DMS53 treated with DMSO at 0.1 percent for 48 hours (cell line): ENCODE measurements around the gene DNASE2.
A peak's percentile ranks its signal among the peaks of the same experiment; 100 is the strongest.
"Not testable (repeated sequence)": the region's sequence is repeated elsewhere in the genome, so short reads cannot be mapped to it uniquely, and the experiment has no call there.

Source experiments
- DNase-seq: peaks from one replicate; lab custom pipeline; 2025; ENCODE audit not compliant: unreplicated experiment; lab: John Stamatoyannopoulos, UW

DNASE2 gene

DNA sequence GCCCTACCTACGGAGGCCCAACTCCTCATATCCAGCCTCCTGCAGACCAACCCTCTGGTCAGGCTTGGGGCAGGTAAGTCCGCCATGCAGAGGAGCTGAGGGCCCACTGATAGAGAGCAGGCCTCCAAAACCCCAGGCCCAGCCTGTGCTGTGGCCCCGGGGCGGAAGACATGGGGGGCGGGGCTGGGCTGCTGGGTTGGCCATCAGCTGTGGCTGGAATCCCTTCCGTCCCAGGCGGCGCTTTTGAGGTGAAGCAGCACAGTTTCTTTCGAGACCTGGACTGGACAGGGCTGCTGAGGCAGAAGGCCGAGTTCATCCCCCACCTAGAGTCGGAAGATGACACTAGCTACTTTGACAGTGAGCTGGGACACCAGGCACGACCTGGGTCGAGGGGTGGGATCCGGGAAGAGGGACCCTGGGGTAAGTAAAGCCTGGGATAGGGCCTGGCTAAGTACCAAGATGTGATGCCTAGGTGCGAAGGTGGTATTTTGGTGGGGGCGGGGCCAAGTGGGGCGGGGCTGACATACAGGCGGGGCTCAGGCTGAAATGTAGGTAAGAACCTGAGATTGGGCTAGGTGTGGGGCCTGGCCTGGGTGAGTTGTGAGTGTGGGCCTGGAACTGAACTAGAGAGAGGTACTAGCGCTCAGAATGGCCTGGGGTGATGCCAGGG, 15.4 kb downstream of the DNASE2 start:
- DNase-seq = no peak

DNA sequence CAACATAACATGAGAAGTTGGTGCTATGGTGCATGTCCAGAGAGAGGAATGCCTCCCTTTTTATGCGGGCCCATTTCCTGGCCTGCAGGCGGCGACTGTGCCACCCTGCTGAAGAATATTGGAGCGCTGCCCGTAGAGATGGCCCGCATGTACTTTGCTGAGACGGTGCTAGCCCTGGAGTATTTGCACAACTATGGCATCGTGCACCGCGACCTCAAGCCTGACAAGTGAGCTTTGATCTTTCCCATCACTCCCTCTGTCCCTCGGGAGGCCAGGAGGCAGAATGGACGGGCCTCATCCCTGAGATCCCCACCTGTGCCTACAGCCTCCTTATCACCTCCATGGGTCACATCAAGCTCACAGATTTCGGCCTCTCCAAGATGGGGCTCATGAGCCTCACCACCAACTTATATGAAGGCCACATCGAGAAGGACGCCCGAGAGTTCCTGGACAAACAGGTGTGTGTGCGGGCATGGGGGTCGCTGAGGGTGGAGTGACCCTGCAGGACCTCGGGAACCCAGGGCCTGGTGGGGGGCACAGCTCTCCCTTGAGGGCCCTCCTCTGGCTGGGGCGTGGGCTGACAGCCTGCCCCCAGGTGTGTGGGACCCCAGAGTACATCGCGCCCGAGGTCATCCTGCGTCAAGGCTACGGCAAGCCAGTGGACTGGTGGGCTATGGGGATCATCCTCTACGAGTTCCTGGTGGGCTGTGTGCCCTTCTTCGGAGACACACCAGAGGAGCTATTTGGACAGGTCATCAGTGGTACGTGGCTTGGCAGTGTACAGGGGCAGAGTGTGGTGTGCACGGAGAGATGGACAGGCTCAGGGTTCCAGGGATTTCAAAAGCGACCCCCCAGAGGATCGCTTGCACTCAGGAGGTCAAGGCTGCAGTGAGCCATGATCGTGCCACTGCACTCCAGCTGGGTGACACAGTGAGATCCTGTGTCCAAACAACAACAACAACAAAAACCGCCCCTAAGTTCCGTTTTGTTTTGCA, 16.2 kb downstream of the DNASE2 start:
- DNase-seq = no peak

DNA sequence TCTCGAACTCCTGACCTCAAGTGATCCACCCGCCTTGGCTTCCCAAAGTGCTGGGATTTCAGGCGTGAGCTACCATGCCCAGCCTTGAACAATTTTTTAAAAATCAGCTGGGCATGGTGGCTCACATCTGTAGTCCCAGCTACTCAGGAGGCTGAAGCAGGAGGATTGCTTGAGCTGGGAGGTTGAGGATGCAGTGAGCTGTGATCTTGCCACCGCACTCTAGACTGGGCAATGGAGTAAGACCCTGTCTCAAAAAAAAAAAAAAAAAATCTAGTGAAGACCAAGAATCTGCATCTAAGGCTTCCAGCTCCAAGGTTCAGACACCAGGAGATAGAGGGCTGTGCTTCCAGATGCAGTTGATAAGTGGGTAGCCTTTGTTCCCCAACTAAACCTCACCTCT, 17.1 kb downstream of the DNASE2 start:
- DNase-seq = no peak

DNA sequence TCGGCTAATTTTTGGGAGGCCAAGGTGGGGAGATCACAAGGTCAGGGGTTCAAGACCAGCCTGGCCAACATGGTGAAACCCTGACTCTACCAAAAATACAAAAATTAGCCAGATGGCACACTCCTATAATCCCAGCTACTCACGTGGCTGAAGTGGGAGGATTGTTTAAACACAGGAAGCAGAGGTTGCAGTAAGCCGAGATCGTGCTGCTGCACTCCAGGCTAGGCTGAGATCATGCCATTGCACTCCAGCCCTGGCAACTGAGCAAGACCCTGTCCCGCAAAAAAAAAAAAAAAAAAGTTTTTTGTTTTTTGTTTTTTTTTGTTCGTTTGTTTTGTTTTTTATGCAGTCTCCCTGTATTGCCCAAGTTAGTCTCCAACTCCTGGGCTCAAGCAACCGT, 21.7 kb downstream of the DNASE2 start:
- DNase-seq = no peak

DNA sequence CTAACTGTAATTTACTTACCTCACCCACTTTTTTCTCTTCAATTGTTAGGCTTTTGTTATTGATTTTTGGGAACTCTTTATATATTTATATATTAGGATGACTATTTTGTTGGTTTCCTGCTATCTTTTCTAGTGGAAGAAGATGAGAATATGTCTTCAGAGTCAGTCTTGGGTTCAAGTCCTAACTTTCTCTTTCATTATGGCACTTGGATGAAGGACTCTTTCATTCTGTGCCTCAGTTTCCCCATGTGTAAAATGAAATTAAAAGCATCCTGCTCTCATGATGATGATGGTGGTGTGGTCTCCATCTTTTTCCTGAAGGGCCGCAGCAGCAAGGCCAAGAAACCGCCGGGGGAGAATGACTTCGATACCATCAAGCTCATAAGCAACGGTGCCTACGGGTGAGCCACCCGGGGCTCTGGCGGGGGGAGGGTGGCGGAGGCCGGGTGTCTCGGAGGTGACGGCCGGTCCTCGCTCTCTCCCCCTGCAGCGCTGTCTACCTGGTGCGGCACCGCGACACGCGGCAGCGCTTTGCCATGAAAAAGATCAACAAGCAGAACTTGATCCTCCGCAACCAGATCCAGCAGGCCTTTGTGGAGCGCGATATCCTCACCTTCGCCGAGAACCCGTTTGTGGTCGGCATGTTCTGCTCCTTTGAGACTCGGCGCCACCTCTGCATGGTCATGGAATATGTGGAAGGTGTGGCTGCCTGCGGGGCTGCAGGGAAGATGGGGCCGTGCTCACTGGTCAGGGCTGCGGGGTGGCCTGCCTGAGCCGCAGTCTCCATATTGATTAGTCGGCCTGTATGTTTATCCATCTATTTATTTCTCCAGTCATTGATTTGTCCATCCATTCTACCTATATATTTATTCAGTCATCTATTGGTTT, 23.0 kb downstream of the DNASE2 start:
- no peak for DNase-seq

DNA sequence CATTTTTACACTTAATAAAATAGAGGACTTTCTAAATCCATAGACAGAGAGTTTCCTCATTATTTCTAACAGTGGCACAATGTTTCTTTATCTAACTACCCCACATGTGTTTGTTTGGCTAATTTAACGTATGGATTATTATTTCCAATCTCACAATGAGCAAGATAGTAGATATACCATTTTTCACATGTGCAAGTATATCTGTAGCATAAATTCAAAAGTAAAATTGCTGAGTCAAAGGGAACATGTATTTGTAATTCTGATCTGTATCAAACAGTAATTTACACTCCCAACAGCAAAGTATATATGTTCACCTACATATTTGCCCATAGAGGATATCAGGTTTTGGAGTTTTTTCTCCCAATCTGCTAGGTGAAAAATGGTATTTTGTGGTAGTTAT, 24.6 kb downstream of the DNASE2 start:
- DNase-seq = no peak

DNA sequence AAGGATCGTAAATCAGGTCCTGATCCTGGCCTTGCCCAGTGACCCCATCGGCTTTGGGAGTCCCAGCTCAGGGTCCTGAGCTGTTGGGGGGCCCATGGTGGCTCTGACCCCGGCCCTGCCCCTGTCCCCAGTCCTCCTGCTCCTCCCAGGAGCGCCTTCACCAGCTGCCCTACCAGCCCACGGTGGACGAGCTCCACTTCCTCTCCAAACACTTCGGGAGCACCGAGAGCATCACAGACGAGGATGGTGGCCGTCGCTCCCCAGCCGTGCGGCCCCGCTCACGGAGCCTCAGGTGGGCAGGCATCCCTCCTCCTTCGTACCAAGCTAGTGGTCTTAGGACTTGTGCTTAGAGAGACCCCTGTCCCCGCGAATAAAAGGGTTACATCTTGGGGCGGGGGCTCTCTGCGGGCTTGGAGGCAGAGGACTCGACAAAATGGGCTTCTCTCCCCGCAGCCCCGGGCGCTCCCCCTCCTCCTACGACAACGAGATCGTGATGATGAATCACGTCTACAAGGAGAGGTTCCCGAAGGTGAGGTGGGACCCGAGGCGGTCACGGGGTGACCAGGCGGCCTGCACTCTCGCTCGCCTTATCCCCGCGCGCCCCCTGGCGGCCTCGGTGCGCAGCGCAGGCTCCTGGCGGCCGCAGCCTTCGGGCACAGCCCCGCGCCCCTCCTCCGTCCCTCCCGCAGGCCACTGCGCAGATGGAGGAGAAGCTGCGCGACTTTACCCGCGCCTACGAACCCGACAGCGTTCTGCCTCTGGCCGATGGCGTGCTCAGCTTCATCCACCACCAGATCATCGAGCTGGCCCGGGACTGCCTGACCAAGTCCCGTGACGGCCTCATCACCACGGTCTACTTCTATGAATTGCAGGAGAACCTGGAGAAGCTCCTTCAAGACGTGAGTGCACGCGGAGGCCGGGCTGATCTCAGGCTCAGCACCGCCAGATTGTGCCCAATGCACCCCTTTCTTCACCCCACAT, 33.8 kb downstream of the DNASE2 start:
- DNase-seq = peak; percentile 33

DNA sequence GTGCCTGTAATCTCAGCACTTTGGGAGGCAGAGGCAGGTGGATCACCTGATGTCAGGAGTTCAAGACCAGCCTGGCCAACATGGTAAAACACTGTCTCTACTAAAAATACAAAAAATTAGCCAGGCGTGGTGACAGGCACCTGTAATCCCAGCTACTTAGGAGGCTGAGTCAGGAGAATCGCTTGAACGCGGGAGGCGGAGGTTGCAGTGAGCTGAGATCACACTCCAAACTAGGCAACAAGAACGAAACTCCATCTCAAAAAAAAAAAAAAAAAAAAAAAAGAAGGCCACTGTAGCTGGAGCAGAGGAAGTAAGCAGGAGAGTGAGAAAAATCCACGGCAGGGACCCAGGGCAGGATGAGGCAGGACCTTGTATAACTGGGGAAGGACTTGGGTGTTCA, 34.6 kb downstream of the DNASE2 start:
- not testable (repeated sequence) for DNase-seq

DNA sequence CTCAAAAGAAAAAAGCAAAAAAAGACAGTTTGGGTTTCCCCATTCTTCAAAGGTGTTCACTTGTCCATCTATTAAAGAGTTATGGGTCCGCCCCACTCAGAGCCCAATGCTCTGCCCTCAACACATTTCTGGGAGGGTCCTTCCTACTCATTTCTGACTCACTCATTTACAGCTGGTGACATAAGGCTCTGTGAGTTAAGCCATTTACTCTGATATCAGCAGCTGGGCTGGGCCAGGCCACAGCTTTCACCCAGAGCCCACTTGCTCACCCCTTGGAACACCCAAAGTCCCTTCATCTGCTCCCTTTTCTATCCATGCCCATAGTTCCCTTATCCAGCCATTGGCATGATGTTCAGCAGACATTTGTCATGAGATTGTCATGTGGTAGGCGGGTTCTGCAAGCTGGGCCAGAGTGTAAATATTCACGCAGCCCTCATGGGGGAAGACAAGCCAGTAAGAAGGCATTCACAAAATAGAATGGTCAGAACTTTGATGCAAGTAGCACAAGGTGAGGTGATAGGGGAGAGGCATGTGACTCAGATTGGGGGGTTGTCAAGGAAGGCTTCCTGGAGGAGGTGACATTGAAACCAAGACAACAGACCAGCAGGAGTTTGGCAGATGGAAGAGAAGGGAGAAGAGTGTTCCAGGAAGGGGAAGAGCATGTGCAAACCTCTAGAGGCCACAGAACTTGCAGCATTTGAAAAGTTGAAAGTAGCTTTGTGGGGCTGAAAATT, 37.1 kb downstream of the DNASE2 start:
- no peak for DNase-seq

DNA sequence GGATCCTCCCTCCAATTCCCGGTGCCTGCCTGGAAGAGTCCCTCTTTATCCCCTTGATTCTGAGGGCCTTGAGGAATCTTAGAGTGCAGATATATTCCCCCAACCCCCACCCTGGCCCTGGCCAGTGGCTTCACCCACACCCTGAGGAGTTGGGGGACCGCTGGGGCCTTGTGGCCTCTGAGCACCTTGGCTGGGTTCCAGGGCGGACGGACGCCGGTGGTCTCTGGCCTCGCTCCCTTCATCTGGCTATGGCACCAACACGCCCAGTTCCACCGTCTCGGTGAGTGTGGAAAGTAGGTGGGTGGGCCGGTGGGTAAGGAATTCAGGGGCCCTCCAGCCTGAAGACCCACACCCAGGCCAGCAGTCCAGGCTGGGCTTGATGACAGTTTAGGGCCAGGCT, 37.9 kb downstream of the DNASE2 start:
- no peak for DNase-seq

DNA sequence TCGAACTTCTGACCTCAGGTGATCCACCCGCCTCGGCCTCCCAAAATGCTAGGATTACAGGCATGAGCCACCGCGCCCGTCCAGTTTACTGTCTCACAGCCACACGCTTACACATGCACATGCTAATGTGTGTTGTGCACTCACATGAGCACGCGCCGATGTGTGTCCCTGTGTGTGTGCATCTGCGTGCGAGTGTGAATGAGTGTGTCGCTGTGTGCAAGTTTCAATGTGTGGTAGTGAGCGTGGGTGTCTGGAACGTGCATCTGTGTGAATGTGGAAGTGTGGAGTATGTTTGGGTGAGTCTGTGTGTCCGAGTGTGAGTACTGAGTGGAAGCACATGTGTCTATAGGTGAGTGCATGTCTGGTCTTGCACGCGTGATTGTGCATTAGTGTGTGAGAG, 38.7 kb downstream of the DNASE2 start:
- DNase-seq = no peak

DNA sequence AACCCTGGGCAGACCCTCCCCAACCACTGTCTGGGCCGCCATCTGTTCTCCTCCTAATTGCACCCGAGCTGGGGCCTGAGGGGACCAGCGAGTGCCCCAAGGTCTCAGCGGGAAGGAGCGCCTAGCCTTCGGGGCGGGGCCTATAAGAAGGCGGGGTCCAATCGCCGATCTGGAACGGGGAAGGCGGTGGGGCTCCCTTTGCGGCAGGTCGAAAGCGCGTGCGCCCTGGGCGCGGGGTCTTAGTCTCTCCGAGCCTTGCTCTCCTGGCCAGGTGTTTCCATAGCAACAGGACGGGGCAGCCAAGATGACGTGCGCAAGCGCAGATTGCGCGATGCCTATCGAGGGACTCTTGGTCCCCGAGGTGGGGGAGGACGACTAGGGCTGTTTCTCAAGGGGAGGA, 40.2 kb downstream of the DNASE2 start:
- no peak for DNase-seq

DNA sequence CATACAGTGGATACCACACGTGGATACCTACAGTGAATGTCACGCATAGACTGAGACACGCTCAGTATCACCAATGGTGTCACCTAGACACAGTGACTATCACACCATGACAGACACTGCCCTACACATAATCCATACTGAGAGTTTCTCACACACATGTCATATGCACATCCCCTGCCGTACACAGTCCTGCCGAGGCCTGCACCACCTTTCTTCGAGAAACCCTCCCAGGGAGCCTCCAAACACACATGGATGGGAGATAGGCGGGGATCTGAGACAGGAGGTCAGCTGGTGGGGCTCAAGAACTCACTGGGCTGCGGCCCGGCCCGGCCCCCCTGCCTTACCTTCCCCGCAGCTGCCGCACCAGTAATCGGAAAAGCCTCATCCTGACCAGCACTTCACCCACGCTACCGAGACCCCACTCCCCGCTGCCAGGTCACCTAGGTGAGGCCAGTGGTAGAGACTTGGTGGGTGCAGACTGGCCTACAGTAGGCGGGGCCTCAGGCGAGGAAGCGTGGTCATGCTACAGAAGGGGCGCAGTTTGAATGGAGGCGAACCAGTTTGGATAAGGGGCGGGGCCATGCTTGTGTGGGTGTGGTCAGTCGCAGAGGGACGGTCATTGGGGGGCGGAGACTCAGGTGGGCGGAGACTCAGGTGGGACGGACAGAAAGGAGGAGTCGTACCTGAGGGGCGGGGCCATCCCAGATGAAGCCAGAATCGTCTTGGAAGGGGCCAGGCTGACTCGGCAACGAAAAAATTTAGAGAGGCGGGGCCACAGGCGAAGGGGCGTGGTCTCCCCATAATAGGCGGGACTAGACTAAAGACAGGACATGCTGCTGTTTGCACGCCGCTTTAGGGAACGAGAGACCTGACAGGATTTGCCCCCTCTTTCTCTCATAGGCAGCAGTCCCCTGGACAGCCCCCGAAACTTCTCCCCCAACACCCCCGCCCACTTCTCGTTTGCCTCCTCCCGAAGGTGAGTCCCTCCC, 40.9 kb downstream of the DNASE2 start:
- DNase-seq = no peak

DNA sequence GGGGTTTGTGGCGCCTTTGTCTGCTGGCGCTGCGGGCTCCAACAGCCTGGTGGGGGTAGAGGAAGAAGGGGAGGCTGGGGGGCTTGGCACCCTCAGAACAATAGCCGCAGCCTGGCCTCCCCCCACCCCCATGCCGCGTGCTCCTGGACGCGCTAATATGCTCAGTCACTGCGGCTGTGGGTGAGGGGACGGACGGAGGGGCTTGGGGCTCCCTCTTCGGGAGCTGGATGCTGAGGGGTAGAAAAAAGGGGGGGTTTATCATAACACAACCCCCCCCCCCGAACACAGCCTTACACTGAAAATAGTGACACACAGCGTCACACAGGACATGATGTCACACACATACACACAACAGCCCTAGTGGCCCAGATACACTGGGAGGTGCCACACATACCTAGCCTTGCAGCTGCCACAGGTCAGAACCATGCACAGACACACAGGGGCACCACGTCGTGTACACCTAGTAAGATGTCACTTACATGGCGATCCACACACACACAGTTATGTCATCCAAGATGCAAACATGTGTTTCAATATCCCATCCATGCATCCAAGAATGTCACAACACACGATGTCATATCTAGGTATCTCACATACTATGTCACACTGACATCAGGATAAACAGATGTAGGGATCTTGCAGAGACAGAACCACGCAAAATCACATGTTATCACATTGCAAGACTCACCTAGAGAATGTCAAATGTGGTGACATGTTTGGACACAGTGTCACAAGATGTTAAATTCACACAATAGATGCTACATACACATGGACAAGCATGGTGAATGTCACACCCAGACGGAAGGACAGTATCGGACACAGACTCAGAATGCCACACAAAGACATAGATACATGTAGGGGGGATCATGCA, 42.1 kb downstream of the DNASE2 start:
- no peak for DNase-seq

DNA sequence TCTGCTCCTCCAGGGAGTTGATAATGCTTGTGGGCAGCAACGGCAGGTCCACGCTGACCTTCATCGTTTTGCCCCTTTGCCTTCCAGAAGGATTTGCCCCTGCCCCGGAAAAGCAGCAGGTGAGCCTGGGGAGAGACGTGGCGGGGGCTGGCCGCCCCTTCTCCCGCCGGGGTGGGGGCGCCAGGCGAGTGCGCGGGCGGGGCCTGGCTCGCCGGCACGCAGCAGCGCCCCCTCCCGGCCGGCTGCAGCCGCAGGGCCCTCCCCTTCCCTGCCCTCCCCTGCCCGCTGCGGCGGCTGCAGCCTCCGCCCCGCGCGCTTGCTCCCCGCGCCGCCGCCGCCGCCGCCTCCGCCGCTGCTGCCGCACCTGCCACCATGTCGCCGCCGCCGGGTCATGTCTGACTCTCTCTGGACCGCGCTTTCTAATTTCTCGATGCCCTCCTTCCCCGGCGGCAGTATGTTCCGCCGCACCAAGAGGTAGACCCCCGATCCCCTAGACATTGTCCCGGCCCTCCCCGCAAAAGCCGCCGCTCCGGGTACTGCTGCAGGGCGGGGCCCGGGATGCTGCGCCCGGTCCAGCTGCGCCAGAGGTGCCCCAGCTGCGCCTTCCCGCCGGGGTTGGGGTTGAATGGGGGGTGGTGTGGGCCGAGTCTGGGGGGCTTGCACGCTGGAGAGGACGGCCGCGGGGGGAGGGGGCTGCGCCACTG, 42.9 kb downstream of the DNASE2 start, which contains the start of gene MAST1:
Gene MAST1 (plus strand): TSS at position 334 of the 704 bp plus-strand sequence. CDS start 58 bp downstream, at position 392.
- peak; percentile 14 for DNase-seq

DNA sequence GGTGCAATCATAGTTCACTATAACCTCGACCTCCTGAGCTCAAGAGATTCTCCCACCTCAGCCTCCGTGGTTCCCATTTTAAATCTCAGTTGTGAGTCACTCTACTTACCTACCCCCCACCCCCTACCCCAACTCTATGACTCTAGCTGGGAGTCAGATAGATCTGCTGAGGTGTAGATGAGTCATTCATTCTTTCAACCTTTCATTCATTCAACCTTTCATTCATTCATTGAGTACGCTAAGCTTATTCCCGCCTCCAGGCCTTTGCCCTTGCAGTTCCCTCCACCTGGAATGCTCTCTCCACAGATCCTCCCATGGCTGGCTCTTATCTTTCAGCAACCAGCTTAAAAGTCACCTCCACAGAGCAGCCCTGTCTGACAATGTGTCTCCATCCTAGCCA, 44.0 kb downstream of the DNASE2 start:
- DNase-seq = no peak

DNA sequence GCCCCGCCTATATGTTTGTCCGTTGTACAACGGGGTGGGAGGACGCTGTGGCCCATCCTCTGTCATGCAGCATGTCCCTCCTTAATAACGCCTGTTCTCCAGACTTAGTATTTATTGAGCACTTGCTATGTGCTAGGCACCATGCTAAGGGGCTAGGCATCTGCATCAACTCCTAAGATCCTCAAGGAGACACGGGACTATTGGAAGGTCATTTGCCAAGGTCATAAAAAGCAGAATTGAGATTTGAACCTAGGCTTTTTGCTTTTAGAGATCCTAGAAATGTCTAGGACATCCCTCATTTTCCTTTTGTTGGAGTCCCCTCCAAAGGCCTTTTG, 44.8 kb downstream of the DNASE2 start:
- DNase-seq = no peak
